ENCODE measurements around the gene CCBE1.

The CCBE1 gene

DNA sequence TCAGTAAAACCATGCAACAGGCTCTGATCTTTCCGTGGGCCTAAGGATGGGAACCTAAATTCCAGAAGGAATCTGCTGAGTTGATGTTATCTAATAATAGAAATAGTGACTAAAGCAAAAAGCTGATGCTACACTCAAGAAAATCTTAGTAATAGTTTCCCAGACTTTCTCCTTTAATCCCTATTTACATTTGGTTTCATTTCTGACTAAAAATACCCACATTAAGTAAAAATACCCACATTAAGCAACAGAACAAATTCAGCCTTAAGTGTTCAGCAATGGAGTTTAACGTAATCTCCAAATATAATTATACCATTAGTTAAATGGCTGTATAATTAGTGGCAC lies 50.3 kb downstream of the CCBE1 start:
- Histone ChIP-seq H3K36me3 (ENCODE audit: control insufficient read depth in 2 of 2, insufficient read depth in 2 of 2, low read length in 2 of 2) (no peaks in the 10 kb centered on the region), H3K4me1 (ENCODE audit: control insufficient read depth in 2 of 2, insufficient read depth in 2 of 2, low read length in 2 of 2) (no peaks in the 10 kb centered on the region), H3K27ac (ENCODE audit: low read depth in 2 of 2, low read length in 2 of 2) (no peak overlapping the region), H3K27me3 (ENCODE audit: control insufficient read depth in 2 of 2, insufficient read depth in 2 of 2, low read length in 2 of 2) (no peaks in the 10 kb centered on the region), H3K9me3 (ENCODE audit: control insufficient read depth in 2 of 2, low read length in 2 of 2) (no peaks in the 10 kb centered on the region), H3K4me3 (ENCODE audit: low read length in 2 of 2) (no peak overlapping the region), H3K9ac (ENCODE audit: low read depth in 1 of 2, low read length in 2 of 2) (no peak overlapping the region)

DNA sequence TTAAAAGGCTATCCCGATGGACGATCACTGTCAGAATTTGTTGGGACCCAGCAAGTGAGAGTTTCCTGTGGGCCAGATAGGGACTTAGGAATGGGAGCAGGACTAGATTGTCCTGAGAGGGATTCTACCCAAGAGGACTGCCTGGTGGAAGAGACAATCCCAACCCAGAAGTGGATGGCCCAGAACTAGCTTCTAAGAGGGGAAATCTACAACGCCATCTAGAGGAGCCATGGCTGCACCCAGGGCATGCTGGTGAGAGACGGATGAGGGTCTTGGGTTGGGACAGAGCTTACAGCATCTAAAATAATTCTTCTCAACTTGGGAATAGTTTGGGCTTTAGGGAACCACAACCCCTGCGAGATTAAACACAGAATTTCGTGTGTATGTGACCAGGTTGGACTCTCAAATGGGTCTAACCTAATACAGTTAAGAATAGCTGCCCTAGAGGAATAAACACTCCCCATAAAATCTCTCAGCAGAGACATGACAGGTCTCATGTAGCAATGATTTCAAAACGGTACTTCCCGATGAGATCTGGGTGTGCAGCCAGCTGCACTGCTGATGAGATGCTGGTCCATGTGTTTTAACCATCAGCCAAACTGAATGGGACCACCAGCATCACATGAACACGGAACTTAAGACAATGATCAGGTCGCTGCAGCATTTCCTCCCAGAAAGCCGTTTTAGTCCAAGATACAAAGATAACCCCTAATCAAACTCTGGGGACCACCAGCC lies 50.8 kb downstream of the CCBE1 start:
- H3K9ac ChIP-seq (ENCODE audit: low read depth in 1 of 2, low read length in 2 of 2), result no peak overlapping the region
- H3K27ac ChIP-seq (ENCODE audit: low read depth in 2 of 2, low read length in 2 of 2), result no peak overlapping the region
- no peaks in the 10 kb centered on the region for H3K27me3 ChIP-seq (ENCODE audit: control insufficient read depth in 2 of 2, insufficient read depth in 2 of 2, low read length in 2 of 2)
- H3K4me3 ChIP-seq (ENCODE audit: low read length in 2 of 2), result no peak overlapping the region
- H3K36me3 ChIP-seq (ENCODE audit: control insufficient read depth in 2 of 2, insufficient read depth in 2 of 2, low read length in 2 of 2), result no peaks in the 10 kb centered on the region
- no peaks in the 10 kb centered on the region for H3K4me1 ChIP-seq (ENCODE audit: control insufficient read depth in 2 of 2, insufficient read depth in 2 of 2, low read length in 2 of 2)
- H3K9me3 ChIP-seq (ENCODE audit: control insufficient read depth in 2 of 2, low read length in 2 of 2), result no peaks in the 10 kb centered on the region

DNA sequence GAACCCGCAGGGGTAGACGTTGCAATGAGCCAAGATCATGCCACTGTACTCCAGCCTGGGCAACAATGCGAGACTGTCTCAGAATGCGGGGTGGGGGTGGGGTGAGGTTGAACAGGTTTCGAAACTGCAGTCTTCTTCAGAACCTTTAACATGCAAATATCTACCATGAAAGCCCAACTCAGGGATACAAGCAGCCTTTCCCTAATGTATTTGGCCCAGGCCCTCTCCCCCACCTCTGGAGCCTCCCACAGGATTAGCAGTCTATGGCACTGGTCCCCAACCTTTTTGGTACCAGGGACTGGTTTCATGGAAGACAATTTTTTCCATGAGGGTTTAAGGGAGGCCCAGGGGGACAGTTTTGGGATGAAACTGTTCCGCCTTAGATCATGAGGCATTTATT lies 53.5 kb downstream of the CCBE1 start:
- no peaks in the 10 kb centered on the region for H3K9me3 ChIP-seq (ENCODE audit: control insufficient read depth in 2 of 2, low read length in 2 of 2)
- H3K4me3 ChIP-seq (ENCODE audit: low read length in 2 of 2), result no peak overlapping the region
- H3K9ac ChIP-seq (ENCODE audit: low read depth in 1 of 2, low read length in 2 of 2), result no peak overlapping the region
- H3K36me3 ChIP-seq (ENCODE audit: control insufficient read depth in 2 of 2, insufficient read depth in 2 of 2, low read length in 2 of 2), result no peaks in the 10 kb centered on the region
- no peaks in the 10 kb centered on the region for H3K27me3 ChIP-seq (ENCODE audit: control insufficient read depth in 2 of 2, insufficient read depth in 2 of 2, low read length in 2 of 2)
- H3K27ac ChIP-seq (ENCODE audit: low read depth in 2 of 2, low read length in 2 of 2), result no peak overlapping the region
- no peaks in the 10 kb centered on the region for H3K4me1 ChIP-seq (ENCODE audit: control insufficient read depth in 2 of 2, insufficient read depth in 2 of 2, low read length in 2 of 2)

DNA sequence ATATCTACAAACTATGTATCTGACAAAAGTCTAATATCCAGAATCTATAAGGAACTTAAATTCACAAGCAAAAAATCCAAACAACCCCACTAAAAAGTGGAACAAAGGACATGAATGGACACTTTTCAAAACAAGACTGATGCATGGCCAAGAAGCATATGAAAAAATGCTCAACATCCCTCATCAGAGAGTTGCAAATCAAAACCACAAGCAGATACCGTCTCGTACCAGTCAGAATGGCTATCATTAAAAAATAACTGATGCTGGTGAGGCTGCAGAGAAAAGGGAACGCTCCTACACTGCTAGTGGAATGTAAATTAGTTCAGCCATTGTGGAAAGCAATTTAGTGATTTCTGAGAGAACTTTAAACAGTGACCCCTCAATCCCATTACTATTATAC lies 56.5 kb downstream of the CCBE1 start:
- H3K9me3 ChIP-seq (ENCODE audit: control insufficient read depth in 2 of 2, low read length in 2 of 2), result no peaks in the 10 kb centered on the region
- H3K4me3 ChIP-seq (ENCODE audit: low read length in 2 of 2), result no peak overlapping the region
- H3K36me3 ChIP-seq (ENCODE audit: control insufficient read depth in 2 of 2, insufficient read depth in 2 of 2, low read length in 2 of 2), result no peaks in the 10 kb centered on the region
- H3K4me1 ChIP-seq (ENCODE audit: control insufficient read depth in 2 of 2, insufficient read depth in 2 of 2, low read length in 2 of 2), result no peaks in the 10 kb centered on the region
- H3K27me3 ChIP-seq (ENCODE audit: control insufficient read depth in 2 of 2, insufficient read depth in 2 of 2, low read length in 2 of 2), result no peaks in the 10 kb centered on the region
- no peak overlapping the region for H3K27ac ChIP-seq (ENCODE audit: low read depth in 2 of 2, low read length in 2 of 2)
- no peak overlapping the region for H3K9ac ChIP-seq (ENCODE audit: low read depth in 1 of 2, low read length in 2 of 2)

DNA sequence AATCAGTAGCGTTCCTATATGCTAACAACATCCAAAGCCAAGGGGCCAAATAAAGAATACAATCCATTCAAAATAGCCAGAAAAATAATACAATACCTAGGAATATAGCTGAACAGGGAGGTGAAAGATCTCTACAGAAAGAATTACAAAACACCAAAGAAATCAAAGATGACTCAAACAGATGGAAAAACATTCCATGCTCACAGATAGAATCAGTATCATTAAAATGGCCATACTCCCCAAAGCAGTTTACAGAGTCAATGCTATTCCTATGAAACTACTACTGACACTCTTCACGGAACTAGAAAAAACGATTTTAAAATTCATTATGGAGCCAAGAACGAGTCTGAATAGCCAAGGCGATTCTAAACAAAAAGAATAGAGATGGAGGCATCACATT lies 57.4 kb downstream of the CCBE1 start:
- no peak overlapping the region for H3K4me3 ChIP-seq (ENCODE audit: low read length in 2 of 2)
- no peaks in the 10 kb centered on the region for H3K4me1 ChIP-seq (ENCODE audit: control insufficient read depth in 2 of 2, insufficient read depth in 2 of 2, low read length in 2 of 2)
- H3K27ac ChIP-seq (ENCODE audit: low read depth in 2 of 2, low read length in 2 of 2), result no peak overlapping the region
- no peaks in the 10 kb centered on the region for H3K9me3 ChIP-seq (ENCODE audit: control insufficient read depth in 2 of 2, low read length in 2 of 2)
- no peaks in the 10 kb centered on the region for H3K36me3 ChIP-seq (ENCODE audit: control insufficient read depth in 2 of 2, insufficient read depth in 2 of 2, low read length in 2 of 2)
- H3K9ac ChIP-seq (ENCODE audit: low read depth in 1 of 2, low read length in 2 of 2), result no peak overlapping the region
- no peaks in the 10 kb centered on the region for H3K27me3 ChIP-seq (ENCODE audit: control insufficient read depth in 2 of 2, insufficient read depth in 2 of 2, low read length in 2 of 2)

DNA sequence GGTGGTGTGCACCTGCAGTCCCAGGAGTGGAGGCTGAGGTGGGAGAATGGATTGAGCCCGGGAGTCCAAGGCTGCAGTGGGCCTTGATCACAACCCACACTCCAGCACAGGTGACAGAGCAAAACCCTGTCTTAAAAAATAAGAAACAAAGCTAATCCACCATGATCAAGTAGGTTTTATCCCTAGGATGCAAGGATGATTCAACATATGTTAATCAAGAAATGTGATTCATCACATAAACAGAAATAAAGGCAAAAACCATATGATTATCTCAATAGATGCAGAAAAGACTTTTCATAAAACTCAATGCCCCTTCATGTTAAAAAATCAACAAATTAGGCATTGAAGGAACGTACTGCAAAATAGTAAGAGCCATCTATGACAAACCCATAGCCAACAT lies 58.1 kb downstream of the CCBE1 start:
- Histone ChIP-seq H3K27ac (ENCODE audit: low read depth in 2 of 2, low read length in 2 of 2) (no peak overlapping the region), H3K9ac (ENCODE audit: low read depth in 1 of 2, low read length in 2 of 2) (no peak overlapping the region), H3K4me3 (ENCODE audit: low read length in 2 of 2) (no peak overlapping the region), H3K27me3 (ENCODE audit: control insufficient read depth in 2 of 2, insufficient read depth in 2 of 2, low read length in 2 of 2) (no peaks in the 10 kb centered on the region), H3K9me3 (ENCODE audit: control insufficient read depth in 2 of 2, low read length in 2 of 2) (no peaks in the 10 kb centered on the region), H3K36me3 (ENCODE audit: control insufficient read depth in 2 of 2, insufficient read depth in 2 of 2, low read length in 2 of 2) (no peaks in the 10 kb centered on the region), H3K4me1 (ENCODE audit: control insufficient read depth in 2 of 2, insufficient read depth in 2 of 2, low read length in 2 of 2) (no peaks in the 10 kb centered on the region)

DNA sequence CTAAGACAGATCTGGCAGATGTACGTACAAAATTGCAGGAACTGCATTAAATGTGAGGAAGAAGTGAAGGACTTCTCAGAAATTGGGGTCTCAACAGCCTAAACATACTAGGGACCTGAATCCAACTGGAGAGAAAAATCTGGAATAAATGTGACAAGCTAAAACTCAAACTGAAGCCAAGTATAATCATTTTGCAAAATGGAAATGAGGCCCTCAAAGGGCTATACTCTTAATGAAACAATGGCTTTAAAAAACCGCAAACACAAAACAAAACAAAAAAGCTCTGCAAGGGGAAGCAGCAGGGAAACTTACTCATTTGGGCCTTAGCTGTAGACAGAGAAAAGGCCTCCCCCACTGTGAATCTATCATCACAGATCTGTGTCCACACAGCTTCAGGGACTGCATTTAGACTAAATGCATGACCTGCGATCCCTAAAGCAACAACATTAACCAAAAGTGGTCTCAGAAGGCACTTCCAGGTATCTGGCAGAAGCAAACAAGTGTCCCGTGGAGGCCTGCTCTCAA lies 63.2 kb downstream of the CCBE1 start:
- H3K9ac ChIP-seq (ENCODE audit: low read depth in 1 of 2, low read length in 2 of 2), result no peak overlapping the region
- H3K4me3 ChIP-seq (ENCODE audit: low read length in 2 of 2), result no peak overlapping the region
- no peaks in the 10 kb centered on the region for H3K4me1 ChIP-seq (ENCODE audit: control insufficient read depth in 2 of 2, insufficient read depth in 2 of 2, low read length in 2 of 2)

DNA sequence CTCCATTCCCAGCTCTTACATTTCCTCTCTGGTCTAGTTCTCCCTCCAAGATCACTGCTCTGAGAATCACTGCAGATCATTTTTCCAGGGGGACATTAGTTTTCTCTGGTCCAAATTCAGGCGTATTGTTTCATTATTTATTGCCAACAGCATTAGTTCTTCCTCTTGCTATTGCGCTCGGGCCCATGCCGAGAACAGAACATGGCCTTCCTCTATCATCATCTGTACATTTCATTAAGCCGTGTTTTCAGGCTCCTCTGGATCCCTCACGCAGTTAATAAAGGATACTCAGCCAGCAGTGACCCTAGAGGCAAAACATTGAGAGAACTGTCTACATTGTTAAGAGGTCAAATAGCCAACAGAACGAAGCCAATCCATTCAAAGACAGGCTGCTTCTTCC lies 63.9 kb downstream of the CCBE1 start:
- no peaks in the 10 kb centered on the region for H3K36me3 ChIP-seq (ENCODE audit: control insufficient read depth in 2 of 2, insufficient read depth in 2 of 2, low read length in 2 of 2)
- no peak overlapping the region for H3K27ac ChIP-seq (ENCODE audit: low read depth in 2 of 2, low read length in 2 of 2)

More for the DNA sequence above, 63.2 kb downstream of the CCBE1 start:
- H3K36me3 ChIP-seq (ENCODE audit: control insufficient read depth in 2 of 2, insufficient read depth in 2 of 2, low read length in 2 of 2), result no peaks in the 10 kb centered on the region
- H3K27me3 ChIP-seq (ENCODE audit: control insufficient read depth in 2 of 2, insufficient read depth in 2 of 2, low read length in 2 of 2), result no peaks in the 10 kb centered on the region
- no peaks in the 10 kb centered on the region for H3K9me3 ChIP-seq (ENCODE audit: control insufficient read depth in 2 of 2, low read length in 2 of 2)
- H3K27ac ChIP-seq (ENCODE audit: low read depth in 2 of 2, low read length in 2 of 2), result no peak overlapping the region

DNA sequence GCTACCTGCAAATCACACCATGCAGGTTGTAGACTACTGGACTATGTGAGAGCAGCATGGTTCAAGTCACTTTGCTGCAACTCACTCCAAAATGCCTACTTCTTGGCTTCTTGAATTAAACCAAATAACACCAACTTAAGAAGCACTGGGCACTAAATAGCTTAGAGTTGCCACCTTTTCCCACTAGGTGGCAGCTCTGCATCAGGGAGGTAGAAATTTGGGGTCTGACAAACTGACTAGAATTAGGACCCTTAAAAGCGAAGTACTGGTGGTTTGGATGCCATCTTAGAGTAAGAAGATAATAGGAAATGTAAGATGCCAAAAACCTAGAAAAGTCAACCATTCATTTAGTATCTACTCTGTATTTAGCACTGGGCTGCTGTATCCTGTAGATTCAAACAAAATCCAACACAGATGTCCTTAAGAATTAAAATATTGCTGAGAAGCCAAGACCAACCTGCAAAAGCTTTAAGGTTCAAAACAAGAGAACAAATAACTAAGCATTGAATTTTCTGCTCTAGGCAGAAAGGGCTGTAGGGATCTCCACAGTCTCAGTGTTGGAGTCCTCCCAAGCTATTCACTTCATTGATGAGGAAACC lies 65.5 kb downstream of the CCBE1 start:
- H3K27me3 ChIP-seq (ENCODE audit: control insufficient read depth in 2 of 2, insufficient read depth in 2 of 2, low read length in 2 of 2), result no peaks in the 10 kb centered on the region
- H3K36me3 ChIP-seq (ENCODE audit: control insufficient read depth in 2 of 2, insufficient read depth in 2 of 2, low read length in 2 of 2), result no peaks in the 10 kb centered on the region
- no peak overlapping the region for H3K4me3 ChIP-seq (ENCODE audit: low read length in 2 of 2)
- H3K4me1 ChIP-seq (ENCODE audit: control insufficient read depth in 2 of 2, insufficient read depth in 2 of 2, low read length in 2 of 2), result no peaks in the 10 kb centered on the region
- no peak overlapping the region for H3K9ac ChIP-seq (ENCODE audit: low read depth in 1 of 2, low read length in 2 of 2)
- H3K9me3 ChIP-seq (ENCODE audit: control insufficient read depth in 2 of 2, low read length in 2 of 2), result no peaks in the 10 kb centered on the region
- no peak overlapping the region for H3K27ac ChIP-seq (ENCODE audit: low read depth in 2 of 2, low read length in 2 of 2)

More for the DNA sequence above, 63.9 kb downstream of the CCBE1 start:
- H3K9ac ChIP-seq (ENCODE audit: low read depth in 1 of 2, low read length in 2 of 2), result no peak overlapping the region
- no peaks in the 10 kb centered on the region for H3K9me3 ChIP-seq (ENCODE audit: control insufficient read depth in 2 of 2, low read length in 2 of 2)
- H3K27me3 ChIP-seq (ENCODE audit: control insufficient read depth in 2 of 2, insufficient read depth in 2 of 2, low read length in 2 of 2), result no peaks in the 10 kb centered on the region
- no peak overlapping the region for H3K4me3 ChIP-seq (ENCODE audit: low read length in 2 of 2)
- H3K4me1 ChIP-seq (ENCODE audit: control insufficient read depth in 2 of 2, insufficient read depth in 2 of 2, low read length in 2 of 2), result no peaks in the 10 kb centered on the region

DNA sequence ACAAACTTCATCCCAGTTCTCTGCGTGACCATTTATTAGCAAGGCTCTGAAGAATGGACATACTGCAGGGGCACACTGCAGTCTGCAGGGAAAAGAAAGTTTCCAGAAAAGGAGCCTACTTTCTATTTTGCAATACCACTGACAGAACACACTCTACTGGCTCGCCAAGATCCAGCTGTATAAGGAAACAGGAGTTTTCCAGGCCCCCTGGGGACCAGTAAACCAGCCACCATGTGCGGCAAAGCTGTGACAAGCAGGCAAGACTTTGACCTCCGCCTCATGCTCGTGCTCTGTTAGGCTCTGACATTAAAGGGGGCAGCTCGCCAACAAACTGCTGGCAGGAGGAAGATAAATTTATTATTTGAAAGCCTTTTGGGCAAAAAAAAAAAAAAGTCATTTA lies 67.3 kb downstream of the CCBE1 start:
- Histone ChIP-seq H3K36me3 (ENCODE audit: control insufficient read depth in 2 of 2, insufficient read depth in 2 of 2, low read length in 2 of 2) (no peaks in the 10 kb centered on the region), H3K27ac (ENCODE audit: low read depth in 2 of 2, low read length in 2 of 2) (no peak overlapping the region), H3K9ac (ENCODE audit: low read depth in 1 of 2, low read length in 2 of 2) (no peak overlapping the region), H3K9me3 (ENCODE audit: control insufficient read depth in 2 of 2, low read length in 2 of 2) (no peaks in the 10 kb centered on the region), H3K27me3 (ENCODE audit: control insufficient read depth in 2 of 2, insufficient read depth in 2 of 2, low read length in 2 of 2) (no peaks in the 10 kb centered on the region), H3K4me1 (ENCODE audit: control insufficient read depth in 2 of 2, insufficient read depth in 2 of 2, low read length in 2 of 2) (no peaks in the 10 kb centered on the region), H3K4me3 (ENCODE audit: low read length in 2 of 2) (no peak overlapping the region)
